AG04449 (cell line): ENCODE results near the gene MLYCD.

Source experiments
- CTCF ChIA-PET: fragments of 350-600 bp; formaldehyde crosslinking; extraction: SDS; loops from one replicate; lab custom pipeline; 2021; ENCODE audit warnings: antibody characterized with exemption; lab: Yijun Ruan, JAX
- POLR2A ChIA-PET: fragments of 400-600, 350-600 bp; formaldehyde crosslinking; extraction: SDS; loops from one replicate; lab custom pipeline; 2020; ENCODE audit warnings: antibody characterized with exemption, inconsistent platforms; lab: Yijun Ruan, JAX
- DNase-seq: peaks from one replicate; pipeline ENCODE4 v3.0.0-alpha.2; 2010; ENCODE audit warnings: low read depth, low spot score
- H3K4me3 ChIP-seq: 2 replicates; pipeline ENCODE4 v1.5.1; 2011; ENCODE audit warnings: low read depth, mild to moderate bottlenecking, control low read depth, low read length
- TF ChIP-seq, protein P1 (sequence below): IDR thresholded peaks from one replicate; pipeline ENCODE4 v1.5.1; 2011; ENCODE audit warnings: mild to moderate bottlenecking, moderate library complexity, low read length, control low read depth, inconsistent platforms; ENCODE audit not compliant: insufficient read depth; ENCODE audit errors: missing control alignments

Gene MLYCD

DNA sequence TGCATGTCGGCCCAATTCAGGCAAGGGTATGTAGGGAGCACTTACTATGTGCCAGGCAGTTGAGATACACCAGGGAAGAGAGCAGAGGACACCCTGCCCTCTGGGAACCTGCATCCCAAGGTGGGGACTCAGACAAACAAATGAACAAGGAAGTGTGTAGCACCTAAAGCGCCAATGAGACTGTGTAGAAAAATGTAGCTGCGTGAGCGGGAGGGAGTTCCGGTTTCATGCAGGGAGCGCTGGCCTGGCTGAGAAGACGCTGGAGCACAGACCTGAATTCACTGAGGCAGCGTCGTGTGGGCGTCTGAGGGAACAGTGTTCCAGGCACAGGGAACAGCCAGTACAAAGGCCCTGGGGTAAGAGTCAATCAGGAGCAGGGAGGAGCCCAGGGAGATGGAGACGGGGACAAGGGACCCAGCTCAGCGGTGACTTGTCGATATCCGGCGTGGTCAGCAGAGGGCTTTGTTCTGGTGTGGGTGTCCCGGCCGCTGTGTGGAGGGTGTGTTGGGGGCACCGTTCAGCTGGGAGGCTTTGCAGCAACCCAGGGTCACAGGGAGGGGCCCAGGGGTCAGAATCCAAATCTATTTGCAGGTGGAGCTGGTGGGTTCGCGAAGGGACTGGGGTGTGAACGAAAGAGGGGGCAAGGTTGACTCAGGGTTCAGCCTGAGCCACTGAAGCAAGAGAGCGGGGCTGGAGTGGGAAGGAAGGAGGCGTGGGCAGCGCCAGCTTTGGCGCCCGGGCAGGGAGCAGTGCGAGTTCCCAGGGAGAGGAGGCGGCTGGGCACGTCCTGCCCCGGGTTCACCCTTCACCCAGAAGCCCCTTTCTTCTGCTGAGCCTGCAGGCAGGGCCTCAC is 36.3 kb downstream of the MLYCD start:
- CTCF ChIA-PET = interaction anchor here (6.0 to 15.1 kb wide), 2 partner anchors 8 to 132 kb away, joined by 60 to 175 read pairs; no protein-coding TSS in a partner anchor
- POLR2A ChIA-PET = no interaction called here
- TF ChIP-seq, protein P1, sequence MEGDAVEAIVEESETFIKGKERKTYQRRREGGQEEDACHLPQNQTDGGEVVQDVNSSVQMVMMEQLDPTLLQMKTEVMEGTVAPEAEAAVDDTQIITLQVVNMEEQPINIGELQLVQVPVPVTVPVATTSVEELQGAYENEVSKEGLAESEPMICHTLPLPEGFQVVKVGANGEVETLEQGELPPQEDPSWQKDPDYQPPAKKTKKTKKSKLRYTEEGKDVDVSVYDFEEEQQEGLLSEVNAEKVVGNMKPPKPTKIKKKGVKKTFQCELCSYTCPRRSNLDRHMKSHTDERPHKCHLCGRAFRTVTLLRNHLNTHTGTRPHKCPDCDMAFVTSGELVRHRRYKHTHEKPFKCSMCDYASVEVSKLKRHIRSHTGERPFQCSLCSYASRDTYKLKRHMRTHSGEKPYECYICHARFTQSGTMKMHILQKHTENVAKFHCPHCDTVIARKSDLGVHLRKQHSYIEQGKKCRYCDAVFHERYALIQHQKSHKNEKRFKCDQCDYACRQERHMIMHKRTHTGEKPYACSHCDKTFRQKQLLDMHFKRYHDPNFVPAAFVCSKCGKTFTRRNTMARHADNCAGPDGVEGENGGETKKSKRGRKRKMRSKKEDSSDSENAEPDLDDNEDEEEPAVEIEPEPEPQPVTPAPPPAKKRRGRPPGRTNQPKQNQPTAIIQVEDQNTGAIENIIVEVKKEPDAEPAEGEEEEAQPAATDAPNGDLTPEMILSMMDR = no peak
- H3K4me3 ChIP-seq = no peak overlapping the region
- no peak for DNase-seq

DNA sequence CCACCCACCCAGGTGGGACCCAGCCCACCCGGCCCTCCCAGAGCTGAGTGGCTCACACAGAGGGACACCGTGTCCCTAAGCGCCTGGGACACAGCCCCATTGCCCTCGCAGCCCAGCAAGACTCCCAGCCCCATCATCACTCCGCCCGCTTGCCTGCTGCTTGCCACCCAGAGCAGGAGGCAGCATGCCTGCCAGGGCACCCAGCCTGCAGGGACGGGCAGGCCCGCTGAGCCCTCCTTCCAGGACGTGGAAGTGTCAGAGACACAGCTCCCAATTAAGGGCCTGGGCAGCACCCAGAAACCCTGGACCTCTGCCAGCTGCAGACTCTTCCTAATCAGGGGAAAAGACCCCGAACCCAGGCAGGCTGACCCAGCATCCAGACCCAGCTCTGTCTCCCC is 36.9 kb downstream of the MLYCD start:
- POLR2A ChIA-PET = no interaction called here

DNA sequence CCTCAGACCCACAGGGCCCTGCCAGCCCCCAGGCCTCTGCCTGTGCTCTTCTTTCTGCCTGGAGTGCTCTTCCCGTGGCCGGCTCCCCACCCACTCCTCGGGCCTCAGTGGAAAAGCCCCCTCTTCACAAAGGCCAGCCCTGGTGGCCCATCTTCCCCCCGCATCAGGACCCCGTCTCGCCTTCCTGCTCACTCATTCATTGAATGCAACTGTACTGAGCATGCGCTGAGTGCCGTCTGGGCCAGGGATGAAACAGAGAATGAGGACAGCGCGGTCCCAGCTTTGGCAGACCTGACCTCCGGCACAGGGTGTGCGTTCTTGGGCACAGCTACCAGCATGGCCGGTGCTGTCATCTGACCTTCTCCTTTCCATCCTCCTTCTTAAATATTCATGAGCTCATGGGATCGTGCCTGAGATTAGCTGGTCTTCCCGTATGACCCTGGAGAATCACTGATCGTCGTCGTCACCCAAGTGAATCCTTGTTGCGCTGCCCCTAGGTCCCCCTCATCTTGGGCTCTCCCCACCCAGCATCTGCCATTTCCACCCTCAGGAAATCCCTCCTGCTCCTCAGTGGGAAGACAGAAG is 37.8 kb downstream of the MLYCD start:
- TF ChIP-seq, protein P1 = no peak
- no peak overlapping the region for H3K4me3 ChIP-seq
- ChIA-PET POLR2A (no interaction called here), CTCF (interaction anchor here (0.9 to 6.0 kb wide), 2 partner anchors 10 to 129 kb away, joined by 4 to 60 read pairs; no protein-coding TSS in a partner anchor)
- no peak for DNase-seq

More for the DNA sequence above, 36.9 kb downstream of the MLYCD start:
- CTCF ChIA-PET = interaction anchor here (6.0 to 15.1 kb wide), 2 partner anchors 9 to 131 kb away, joined by 60 to 175 read pairs; no protein-coding TSS in a partner anchor
- H3K4me3 ChIP-seq = no peak overlapping the region
- TF ChIP-seq, protein P1 = no peak
- DNase-seq = no peak

DNA sequence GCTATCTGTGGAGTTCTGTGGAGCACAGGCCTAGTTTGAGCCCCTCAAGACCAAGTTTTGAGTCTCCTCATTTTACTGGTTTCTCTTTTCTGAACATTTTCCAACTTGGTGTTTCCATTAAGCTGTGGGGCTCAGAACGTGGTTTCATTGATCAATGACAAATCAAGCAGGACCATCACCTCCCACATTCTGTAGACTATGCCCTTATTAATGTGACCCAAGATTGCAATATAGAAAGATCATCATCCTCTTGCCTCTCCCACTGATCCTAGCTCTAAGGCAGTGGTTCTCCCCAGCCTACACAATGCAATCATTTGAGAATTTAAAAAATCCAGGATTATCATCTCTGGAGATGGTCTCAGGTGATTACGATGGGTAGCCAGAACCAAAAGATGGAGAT is 38.4 kb downstream of the MLYCD start:
- H3K4me3 ChIP-seq = no peak overlapping the region
- TF ChIP-seq, protein P1 = no peak
- POLR2A ChIA-PET = no interaction called here
- DNase-seq = no peak
- CTCF ChIA-PET = interaction anchor here (0.9 to 6.0 kb wide), 3 partner anchors 10 to 129 kb away, joined by 4 to 60 read pairs (median 4); partner anchors contain the start of gene OSGIN1

DNA sequence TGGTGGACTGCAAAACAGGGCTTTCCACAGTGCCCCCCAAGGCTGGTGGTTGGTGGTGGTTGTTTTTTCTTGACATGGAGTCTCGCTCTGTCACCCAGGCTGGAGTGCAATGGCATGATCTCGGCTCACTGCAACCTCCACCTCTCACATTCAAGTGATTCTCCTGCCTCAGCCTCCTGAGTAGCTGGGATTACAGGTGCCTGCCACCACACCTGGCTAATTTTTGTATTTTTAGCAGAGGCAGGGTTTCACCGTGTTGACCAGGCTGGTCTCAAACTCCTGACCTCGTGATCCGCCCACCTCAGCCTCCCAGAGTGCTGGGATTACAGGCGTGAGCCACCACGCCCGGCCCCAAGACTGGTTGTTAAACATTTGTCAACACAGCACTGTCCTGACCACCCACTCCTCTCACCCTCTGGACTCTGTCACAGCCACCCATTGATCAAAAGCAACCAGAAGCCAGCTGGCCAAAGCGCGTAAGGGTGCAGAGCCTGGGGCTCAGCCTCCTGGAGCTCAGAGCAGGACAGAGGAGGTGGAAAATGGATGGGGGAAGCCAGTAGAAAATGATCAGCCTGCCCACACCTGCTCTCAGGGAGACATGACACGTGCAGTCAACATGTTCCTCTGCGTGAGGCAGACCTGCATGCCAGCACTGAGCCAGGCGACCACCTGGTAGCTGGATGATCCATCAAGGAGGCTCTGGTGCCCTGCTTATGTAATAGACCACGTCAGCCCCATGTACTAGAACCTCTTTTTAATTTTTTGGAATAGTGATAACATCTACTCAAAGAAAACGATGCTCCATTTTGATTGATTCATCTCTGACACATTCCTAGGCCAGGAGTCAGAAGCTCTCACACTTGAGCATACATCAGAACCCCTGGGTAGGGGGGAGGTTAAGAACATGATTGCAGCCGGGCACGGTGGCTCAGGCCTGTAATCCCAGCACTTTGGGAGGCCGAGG is 39.3 kb downstream of the MLYCD start:
- CTCF ChIA-PET = interaction anchor here (0.6 to 6.0 kb wide), 4 partner anchors 11 to 126 kb away, joined by 3 to 60 read pairs (median 4); partner anchors contain the start of gene OSGIN1
- POLR2A ChIA-PET = interaction anchor here (0.6 kb wide), 1 partner anchor 102 kb away, joined by 3 read pairs; no protein-coding TSS in a partner anchor
- TF ChIP-seq, protein P1 = no peak
- H3K4me3 ChIP-seq = no peak overlapping the region
- DNase-seq = no peak
